Measurements from ENCODE around the gene CHST10.
"Not testable (repeated sequence)": the region's sequence is repeated elsewhere in the genome, so short reads cannot be mapped to it uniquely, and the experiment has no call there.

CHST10 gene

DNA sequence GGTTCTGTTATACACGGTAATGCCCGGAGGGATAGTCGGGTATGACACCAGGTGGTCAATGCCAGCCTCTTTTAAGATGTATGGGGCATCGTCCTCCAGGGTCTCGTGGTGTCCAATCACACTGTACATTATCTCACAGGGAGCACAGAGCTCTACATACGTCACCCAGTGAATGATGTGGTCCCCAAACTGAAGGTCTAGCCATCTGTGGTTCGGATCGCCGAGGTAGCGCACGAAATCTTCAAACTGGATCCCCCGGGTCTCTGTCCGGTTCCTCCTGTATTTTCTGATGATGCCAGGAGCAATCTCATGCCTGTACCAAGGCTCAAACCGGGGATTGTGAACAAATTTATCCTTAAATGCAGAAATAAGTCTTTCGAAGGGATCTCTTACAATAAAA lies 24.1 kb downstream of the CHST10 start:
- no peak for DNase-seq (ENCODE audit: low read depth)

- DNase-seq (ENCODE audit: low read depth): no peak
Measured at GRCh38 chr2:100392715-100393114, 24.8 kb downstream of the CHST10 start.

- no peak for DNase-seq (ENCODE audit: low read depth)
Measured at GRCh38 chr2:100391735-100392515, 25.5 kb downstream of the CHST10 start.

- no peak for DNase-seq (ENCODE audit: low read depth)
Measured at GRCh38 chr2:100390001-100390940, 27.2 kb downstream of the CHST10 start.

DNA sequence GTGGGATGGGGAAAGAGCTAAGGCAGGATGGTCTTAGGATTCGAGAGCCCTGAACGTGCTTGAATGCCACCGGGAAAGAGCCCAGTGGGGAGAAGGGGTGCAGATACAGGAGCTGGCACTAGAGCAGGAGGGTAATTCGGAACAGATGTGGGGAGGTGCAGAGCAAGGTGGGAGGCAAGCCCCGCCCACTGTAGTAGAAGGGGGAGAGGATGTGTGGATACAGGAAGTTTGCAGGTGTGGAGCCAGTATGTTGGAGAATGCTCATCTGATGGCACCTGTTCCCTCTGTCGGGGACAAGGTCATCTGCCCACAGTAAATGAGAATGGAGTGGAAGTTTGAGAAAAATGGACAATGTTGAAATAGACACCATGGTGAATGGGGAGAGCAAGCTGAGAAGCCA lies 28.8 kb downstream of the CHST10 start:
- no peak for DNase-seq (ENCODE audit: low read depth)

DNA sequence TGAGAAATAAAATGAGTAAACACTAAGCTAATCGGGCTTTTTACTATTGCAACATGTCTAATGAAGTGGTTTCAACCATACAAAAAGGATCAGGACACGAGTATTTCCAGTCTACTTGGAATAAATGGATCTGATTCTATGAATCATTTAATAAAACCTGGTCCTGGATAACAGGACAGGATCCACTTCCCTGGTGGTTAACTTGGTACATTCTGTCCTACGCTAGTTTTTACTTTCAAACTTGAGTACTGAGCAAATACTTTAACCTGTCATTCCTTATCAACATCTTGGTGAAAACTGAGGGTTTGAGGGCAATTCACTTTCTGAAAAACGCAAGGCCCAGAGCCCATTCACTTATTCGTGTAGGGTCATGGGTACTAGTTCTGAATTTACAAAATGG lies 33.5 kb downstream of the CHST10 start:
- DNase-seq (ENCODE audit: low read depth): no peak

- no peak for DNase-seq (ENCODE audit: low read depth)
Measured at GRCh38 chr2:100383306-100383705, 34.2 kb downstream of the CHST10 start.

DNA sequence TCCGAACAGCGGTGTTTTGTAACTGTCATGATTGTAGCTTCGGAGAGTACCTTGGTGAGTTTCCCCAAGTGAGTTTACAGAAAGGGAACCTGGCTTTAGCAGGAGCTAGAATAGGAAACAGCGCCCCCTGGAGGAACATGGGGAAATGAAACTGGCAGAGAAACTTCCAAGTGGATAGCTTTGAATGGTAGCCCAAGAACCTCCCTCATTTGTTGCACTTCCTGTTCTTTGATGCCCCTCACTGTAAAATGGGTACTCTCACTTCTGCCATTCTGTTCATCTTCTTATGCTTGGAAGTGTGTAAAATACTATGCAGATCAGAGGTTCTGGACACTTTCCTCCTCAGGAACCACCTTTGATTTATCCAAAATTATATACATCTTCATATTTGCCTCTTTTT lies 36.2 kb downstream of the CHST10 start:
- peak; percentile 66 for DNase-seq (ENCODE audit: low read depth)

- no peak for DNase-seq (ENCODE audit: low read depth)
Measured at GRCh38 chr2:100380681-100381080, 36.8 kb downstream of the CHST10 start.

DNA sequence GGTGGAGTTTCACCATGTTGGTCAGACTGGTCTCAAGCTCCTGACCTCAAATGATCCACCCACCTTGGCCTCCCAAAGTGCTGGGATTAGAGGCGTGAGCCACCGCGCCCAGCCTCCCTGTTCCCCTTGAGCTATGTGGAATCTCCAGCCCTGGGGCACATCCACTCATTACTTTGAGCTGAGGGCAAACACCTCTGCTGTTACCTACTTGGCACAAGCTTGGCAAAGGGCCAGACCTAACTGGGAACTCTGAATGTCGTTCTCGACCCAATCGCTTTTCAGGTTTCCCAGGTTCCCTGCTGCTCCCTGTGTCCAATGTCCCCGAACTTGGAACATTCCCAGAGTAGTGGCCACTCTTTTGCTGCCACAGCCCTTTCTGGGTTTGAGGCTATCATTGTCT lies 40.6 kb downstream of the CHST10 start:
- DNase-seq (ENCODE audit: low read depth): no peak

- DNase-seq (ENCODE audit: low read depth): no peak
Measured at GRCh38 chr2:100367163-100367562, 50.3 kb downstream of the CHST10 start.

- peak; percentile 95 for DNase-seq (ENCODE audit: low read depth)
Measured at GRCh38 chr2:100365434-100365833, 52.0 kb downstream of the CHST10 start.

DNA sequence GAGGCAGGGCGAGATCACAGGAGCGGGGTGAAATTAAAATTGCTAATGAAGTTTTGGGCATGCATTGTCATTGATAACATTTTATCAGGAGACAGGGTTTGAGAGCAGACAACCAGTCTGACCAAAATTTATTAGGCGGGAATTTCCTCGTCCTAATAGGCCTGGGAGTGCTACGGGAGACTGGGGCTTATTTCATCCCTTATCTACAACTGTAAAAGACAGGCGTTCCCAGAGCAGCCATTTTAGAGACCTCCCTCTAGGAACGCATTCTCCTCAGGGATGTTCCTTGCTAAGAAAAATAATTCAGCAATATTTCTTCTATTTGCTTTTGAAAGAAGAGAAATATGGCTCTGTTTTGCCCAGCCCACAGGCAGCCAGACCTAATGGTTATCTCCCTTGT lies 55.2 kb downstream of the CHST10 start:
- not testable (repeated sequence) for DNase-seq (ENCODE audit: low read depth)

DNA sequence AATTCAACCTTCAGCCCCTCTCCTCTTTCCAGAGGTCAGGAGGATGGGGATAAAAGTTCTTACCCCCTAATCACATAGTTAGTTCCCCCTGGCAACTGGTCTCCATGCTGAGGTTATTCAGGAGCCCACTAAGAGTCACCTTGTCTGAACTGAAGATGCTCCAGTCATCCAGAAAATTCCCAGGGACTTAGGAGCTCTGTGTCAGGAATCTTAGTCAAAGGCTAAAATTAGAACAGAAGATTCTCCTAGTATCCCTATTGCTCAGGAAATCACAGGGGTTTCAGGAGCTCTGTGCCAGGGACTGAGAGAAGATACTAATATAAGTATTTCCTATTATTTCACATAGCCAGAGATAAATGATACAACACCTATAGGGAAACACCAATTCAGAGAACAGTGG lies 57.9 kb downstream of the CHST10 start:
- no peak for DNase-seq (ENCODE audit: low read depth)

GRCh38 chr2:100358554-100358953 lies 58.9 kb downstream of the CHST10 start:
- no peak for DNase-seq (ENCODE audit: low read depth)

- DNase-seq (ENCODE audit: low read depth): no peak
Measured at GRCh38 chr2:100352521-100352920, 64.9 kb downstream of the CHST10 start.

- DNase-seq (ENCODE audit: low read depth): no peak
Measured at GRCh38 chr2:100350661-100351185, 66.7 kb downstream of the CHST10 start.

DNA sequence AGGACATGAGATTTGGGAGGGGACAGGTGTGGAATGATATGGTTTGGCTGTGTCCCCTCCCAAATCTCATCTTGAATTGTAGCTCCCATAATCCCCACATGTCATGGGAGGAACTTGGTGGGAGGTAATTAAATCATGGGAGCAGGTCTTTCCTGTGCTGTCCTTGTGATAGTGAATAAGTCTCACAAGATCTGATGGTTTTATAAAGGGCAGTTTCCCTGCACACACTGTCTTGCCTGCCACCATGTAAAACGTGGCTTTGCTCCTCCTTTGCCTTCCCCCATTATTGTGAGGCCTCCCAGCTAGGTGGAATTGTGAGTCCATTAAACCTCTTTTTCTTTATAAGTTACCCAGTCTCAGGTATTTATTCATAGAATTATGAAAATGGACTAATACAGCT lies 72.3 kb downstream of the CHST10 start:
- not testable (repeated sequence) for DNase-seq (ENCODE audit: low read depth)

- no peak for DNase-seq (ENCODE audit: low read depth)
Measured at GRCh38 chr2:100344433-100344832, 73.0 kb downstream of the CHST10 start.

GRCh38 chr2:100342466-100342865 lies 75.0 kb downstream of the CHST10 start:
- not testable (repeated sequence) for DNase-seq (ENCODE audit: low read depth)
